Naive B cell (primary cell): ENCODE measurements around the gene DNAJC6. TPM values are rescaled to one million over a fixed set of nuclear protein-coding genes. Genes with fewer than 3 reads are reported as not detected.
A peak's percentile ranks its signal among the peaks of the same experiment; 100 is the strongest.
"Not testable (repeated sequence)": the region's sequence is repeated elsewhere in the genome, so short reads cannot be mapped to it uniquely, and the experiment has no call there.

Experiments
- ATAC-seq, 2 donors: fragments of 150-1000 bp; cut with Tn5 transposase; 2 replicates each; pipeline ENCODE4 v1.10.0; 2021; ENCODE audit warnings: low read depth in 2 of 2, mild to moderate bottlenecking in 2 of 2, moderate library complexity in 2 of 2
- DNase-seq: peaks from one replicate; pipeline ENCODE4 v3.0.0; 2022
- H3K27ac Mint-ChIP-seq, 6 donors: one replicate each; pipeline ENCODE4 v1.8.0; 2020 to 2022; ENCODE audit warnings: mild to moderate bottlenecking in 6 of 6, mixed read lengths in 6 of 6, moderate library complexity in 5 of 6, inconsistent platforms in 2 of 6
- H3K27me3 Mint-ChIP-seq, 3 donors: one replicate each; pipeline ENCODE4 v1.8.0; 2021 to 2022; ENCODE audit warnings: mixed read lengths in 3 of 3, mild to moderate bottlenecking in 1 of 3
- H3K36me3 Mint-ChIP-seq, 2 donors: one replicate each; pipeline ENCODE4 v1.8.0; 2020 to 2022; ENCODE audit warnings: mixed read lengths in 2 of 2, inconsistent platforms in 1 of 2, mild to moderate bottlenecking in 1 of 2
- H3K4me1 Mint-ChIP-seq, 3 donors: one replicate each; pipeline ENCODE4 v1.8.0; 2020 to 2022; ENCODE audit warnings: mixed read lengths in 3 of 3, inconsistent platforms in 1 of 3, mild to moderate bottlenecking in 1 of 3, moderate library complexity in 1 of 3
- H3K4me3 Mint-ChIP-seq, 8 donors: one replicate each; pipeline ENCODE4 v1.8.0; 2020 to 2022; ENCODE audit warnings: mild to moderate bottlenecking in 8 of 8, mixed read lengths in 8 of 8, moderate library complexity in 8 of 8, inconsistent platforms in 2 of 8
- H3K9me3 Mint-ChIP-seq, 7 donors: one replicate each; pipeline ENCODE4 v1.8.0; 2020 to 2022; ENCODE audit warnings: mixed read lengths in 7 of 7, mild to moderate bottlenecking in 5 of 7, inconsistent platforms in 2 of 7, moderate library complexity in 1 of 7
- polyA plus RNA-seq, 6 donors: library from polyadenylated mRNA; unstranded; fragments of 300-500 nt; fragmentation: Illumina TruSeq; gene quantifications; one replicate each; pipeline ENCODE4 v1.2.3, GENCODE V29; 2021; ENCODE audit warnings: low read depth in 6 of 6

DNAJC6 gene
- polyA plus RNA-seq, 6 donors from 2014 or later: 0.19 to 0.63 TPM; not detected in 4

DNA sequence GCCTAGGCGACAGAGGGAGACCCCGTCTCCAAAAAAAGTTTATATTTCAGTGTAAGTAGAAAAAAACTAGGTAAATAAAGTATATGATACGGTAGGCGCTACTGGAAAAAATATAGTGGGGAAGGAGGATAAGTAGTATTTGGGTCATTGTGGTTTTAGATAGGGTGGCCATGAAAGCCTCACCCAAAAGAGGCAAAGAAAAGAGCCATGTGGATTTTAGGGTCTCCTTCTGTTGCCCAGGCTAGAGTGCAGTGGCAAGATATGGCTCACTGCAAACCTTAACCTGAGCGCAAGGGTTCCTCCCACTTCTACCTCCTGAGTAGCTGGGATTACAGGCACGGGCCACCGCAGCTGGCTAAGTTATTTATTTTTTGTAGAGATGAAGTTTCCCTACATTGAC is 128.3 kb downstream of the DNAJC6 start:
- Mint-ChIP-seq H3K36me3 (no peaks in the 10 kb centered on the region), H3K4me1 (no peaks in the 10 kb centered on the region), H3K9me3 (no peaks in the 10 kb centered on the region), H3K27me3 (no peaks in the 10 kb centered on the region), H3K4me3 (no peak overlapping the region), H3K27ac (peak overlapping the region in 1 of 6 donors; percentile 84)
- ATAC-seq: no peak
- DNase-seq: no peak

DNA sequence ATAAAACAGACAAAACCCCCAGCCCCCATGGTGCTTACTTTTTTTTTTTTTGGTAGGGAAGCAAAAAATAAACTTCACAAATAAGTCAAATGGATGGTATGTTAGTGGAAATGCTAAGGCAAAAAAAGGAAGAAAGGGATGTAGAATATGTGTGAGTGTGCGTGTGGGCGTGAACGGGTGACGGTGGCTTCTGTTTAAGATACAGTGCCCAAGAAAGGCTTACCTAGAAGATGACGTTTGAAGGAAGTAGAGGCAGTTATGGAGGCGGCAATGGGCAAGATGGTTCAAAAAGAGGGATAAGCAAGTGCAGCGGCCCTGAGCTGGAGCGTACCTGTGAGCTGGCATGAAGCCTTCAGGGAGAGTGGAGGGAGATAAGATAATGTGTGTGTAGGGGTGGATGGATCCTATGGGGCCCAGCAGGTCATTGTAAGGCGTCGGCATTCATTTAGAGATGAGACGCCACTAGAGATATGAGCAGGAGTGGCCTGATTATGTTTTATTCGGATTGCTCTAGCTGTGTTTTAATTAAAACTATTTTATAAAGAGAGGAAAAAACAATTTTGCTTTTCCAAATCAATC is 131.1 kb downstream of the DNAJC6 start:
- DNase-seq (no peak), ATAC-seq (no peak)
- H3K36me3 Mint-ChIP-seq: no peaks in the 10 kb centered on the region
- no peak overlapping the region for H3K4me3 Mint-ChIP-seq
- no peaks in the 10 kb centered on the region for H3K27me3 Mint-ChIP-seq
- H3K9me3 Mint-ChIP-seq: no peaks in the 10 kb centered on the region
- no peak overlapping the region for H3K27ac Mint-ChIP-seq
- H3K4me1 Mint-ChIP-seq: no peaks in the 10 kb centered on the region

DNA sequence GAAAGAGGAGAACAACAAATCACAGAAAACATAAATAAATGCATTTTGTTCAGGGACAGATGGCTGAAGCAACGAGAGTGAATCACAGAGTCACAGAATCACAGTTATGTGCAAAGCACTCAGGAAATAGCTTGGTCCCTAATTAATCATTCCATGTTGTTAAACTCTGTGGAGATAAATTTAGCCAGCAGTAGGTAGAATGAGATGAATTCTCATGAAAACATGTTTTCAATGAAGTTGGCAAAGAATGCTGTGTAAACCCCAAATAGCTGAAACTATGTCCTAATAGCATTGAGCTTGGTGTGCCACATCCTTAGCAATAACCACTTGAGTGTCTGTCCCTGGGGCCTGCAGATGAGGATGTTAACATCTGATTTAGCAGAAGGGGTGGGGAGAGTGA is 131.6 kb downstream of the DNAJC6 start:
- DNase-seq (no peak), ATAC-seq (no peak)
- Mint-ChIP-seq H3K36me3 (no peaks in the 10 kb centered on the region), H3K27ac (no peak overlapping the region), H3K9me3 (no peaks in the 10 kb centered on the region), H3K4me1 (no peaks in the 10 kb centered on the region), H3K4me3 (no peak overlapping the region), H3K27me3 (no peaks in the 10 kb centered on the region)

DNA sequence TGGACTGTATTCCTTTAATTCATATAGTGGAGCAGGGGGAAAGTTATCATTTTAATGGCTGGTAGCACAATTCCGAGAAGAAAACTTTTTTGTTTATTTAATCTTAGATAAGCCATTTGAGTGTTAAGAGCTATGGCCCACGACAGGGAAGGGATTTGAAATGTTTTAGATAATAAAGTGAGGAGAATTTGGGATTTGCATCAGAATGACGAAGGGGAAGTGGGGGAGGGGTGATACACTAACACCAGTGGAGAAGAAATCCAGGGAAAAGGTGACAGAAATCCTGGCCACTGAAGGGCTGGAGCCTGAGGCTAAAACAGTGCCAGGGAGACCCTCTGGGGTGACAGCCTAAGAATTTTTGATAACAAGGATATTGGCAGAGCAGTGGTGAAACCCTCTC is 132.1 kb downstream of the DNAJC6 start:
- no peak overlapping the region for H3K4me3 Mint-ChIP-seq
- H3K27me3 Mint-ChIP-seq: no peaks in the 10 kb centered on the region
- no peak overlapping the region for H3K27ac Mint-ChIP-seq
- no peaks in the 10 kb centered on the region for H3K36me3 Mint-ChIP-seq
- no peak for ATAC-seq
- DNase-seq: no peak
- no peaks in the 10 kb centered on the region for H3K9me3 Mint-ChIP-seq
- no peaks in the 10 kb centered on the region for H3K4me1 Mint-ChIP-seq

DNA sequence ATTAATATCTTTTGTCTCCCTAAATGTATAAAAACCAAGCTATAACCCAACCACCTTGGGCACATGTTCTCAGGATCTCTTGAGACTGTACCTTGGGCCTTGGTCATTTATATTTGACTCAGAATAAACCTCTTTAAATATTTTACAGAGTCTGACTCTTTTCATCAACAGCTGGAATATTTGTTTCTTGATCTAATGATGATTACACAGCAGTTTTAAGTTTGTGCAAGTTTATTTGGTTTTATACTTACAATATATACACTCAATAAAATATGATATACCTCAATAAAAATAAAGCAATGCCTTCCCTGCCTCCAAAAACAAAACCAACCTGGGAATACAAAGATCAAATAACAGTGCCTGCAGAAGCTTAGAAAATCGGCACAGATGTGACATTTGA is 133.1 kb downstream of the DNAJC6 start:
- ATAC-seq (no peak), DNase-seq (no peak)
- Mint-ChIP-seq H3K36me3 (no peaks in the 10 kb centered on the region), H3K27ac (no peak overlapping the region), H3K9me3 (no peaks in the 10 kb centered on the region), H3K4me3 (no peak overlapping the region), H3K27me3 (no peaks in the 10 kb centered on the region), H3K4me1 (no peaks in the 10 kb centered on the region)

DNA sequence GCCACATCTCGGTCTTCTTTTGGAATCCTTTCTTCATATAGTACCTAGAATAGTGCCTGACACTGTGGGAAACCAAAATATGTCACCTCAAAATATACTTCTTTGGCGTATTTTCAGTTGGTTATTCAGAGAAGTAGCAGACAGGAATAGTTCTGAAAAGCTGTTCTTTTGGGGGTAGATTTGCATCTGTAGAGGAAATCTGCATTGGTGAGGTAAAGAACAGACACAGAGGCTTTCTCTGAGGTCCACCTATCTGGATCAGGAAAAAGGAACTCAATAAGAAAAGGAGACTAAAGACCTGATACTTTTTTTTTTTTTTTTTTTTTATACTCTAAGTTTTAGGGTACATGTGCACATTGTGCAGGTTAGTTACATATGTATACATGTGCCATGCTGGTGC is 134.3 kb downstream of the DNAJC6 start:
- no peak overlapping the region for H3K27ac Mint-ChIP-seq
- DNase-seq: no peak
- H3K27me3 Mint-ChIP-seq: no peaks in the 10 kb centered on the region
- no peaks in the 10 kb centered on the region for H3K4me1 Mint-ChIP-seq
- H3K36me3 Mint-ChIP-seq: no peaks in the 10 kb centered on the region
- no peak overlapping the region for H3K4me3 Mint-ChIP-seq
- ATAC-seq: no peak
- H3K9me3 Mint-ChIP-seq: no peaks in the 10 kb centered on the region

DNA sequence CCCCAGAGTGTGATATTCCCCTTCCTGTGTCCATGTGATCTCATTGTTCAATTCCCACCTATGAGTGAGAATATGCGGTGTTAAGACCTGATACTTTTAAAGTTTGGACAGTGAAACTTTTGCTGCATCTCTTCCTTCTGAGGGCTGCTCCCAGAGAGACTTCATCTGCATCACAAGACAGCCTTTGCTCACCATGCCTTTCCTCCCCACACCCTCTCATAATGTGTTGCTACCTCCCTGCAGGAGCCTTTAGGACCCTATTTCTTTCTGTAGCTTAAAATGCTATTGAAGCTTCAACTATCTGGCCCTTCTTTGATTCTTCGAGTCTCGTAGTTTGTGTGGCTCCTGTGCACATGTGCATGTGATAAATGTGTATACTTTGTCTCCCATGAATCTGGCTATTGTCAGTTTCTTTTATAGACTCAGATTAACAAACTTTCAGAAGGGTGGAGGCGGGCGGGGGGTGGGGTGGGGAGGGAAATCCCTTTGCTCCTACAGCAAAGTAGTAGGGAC is 134.8 kb downstream of the DNAJC6 start:
- no peaks in the 10 kb centered on the region for H3K27me3 Mint-ChIP-seq
- no peak overlapping the region for H3K4me3 Mint-ChIP-seq
- H3K36me3 Mint-ChIP-seq: no peaks in the 10 kb centered on the region
- no peaks in the 10 kb centered on the region for H3K9me3 Mint-ChIP-seq
- H3K4me1 Mint-ChIP-seq: no peaks in the 10 kb centered on the region
- no peak for DNase-seq
- ATAC-seq: no peak
- no peak overlapping the region for H3K27ac Mint-ChIP-seq

DNA sequence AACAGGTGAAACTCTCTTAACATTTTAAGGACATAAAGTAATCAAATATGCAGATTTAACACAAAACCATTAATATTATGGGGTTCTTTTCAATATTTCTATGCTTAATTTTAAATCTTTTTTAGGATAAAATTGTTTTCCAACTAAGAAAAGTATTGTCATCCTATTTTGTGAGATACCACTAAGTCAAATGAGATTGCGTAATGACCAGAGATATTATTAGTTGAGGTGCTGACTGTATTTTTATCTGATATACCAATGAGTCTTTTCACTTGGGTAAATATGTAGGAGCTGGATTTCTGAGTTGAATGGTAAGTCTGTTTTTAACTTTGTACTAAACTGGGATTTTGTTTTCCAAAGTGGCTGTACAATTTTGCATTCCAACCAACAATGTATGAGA is 136.5 kb downstream of the DNAJC6 start:
- DNase-seq: no peak
- no peak overlapping the region for H3K4me3 Mint-ChIP-seq
- H3K9me3 Mint-ChIP-seq: no peaks in the 10 kb centered on the region
- no peaks in the 10 kb centered on the region for H3K27me3 Mint-ChIP-seq
- ATAC-seq: no peak
- no peaks in the 10 kb centered on the region for H3K36me3 Mint-ChIP-seq
- no peaks in the 10 kb centered on the region for H3K4me1 Mint-ChIP-seq
- H3K27ac Mint-ChIP-seq: no peak overlapping the region

DNA sequence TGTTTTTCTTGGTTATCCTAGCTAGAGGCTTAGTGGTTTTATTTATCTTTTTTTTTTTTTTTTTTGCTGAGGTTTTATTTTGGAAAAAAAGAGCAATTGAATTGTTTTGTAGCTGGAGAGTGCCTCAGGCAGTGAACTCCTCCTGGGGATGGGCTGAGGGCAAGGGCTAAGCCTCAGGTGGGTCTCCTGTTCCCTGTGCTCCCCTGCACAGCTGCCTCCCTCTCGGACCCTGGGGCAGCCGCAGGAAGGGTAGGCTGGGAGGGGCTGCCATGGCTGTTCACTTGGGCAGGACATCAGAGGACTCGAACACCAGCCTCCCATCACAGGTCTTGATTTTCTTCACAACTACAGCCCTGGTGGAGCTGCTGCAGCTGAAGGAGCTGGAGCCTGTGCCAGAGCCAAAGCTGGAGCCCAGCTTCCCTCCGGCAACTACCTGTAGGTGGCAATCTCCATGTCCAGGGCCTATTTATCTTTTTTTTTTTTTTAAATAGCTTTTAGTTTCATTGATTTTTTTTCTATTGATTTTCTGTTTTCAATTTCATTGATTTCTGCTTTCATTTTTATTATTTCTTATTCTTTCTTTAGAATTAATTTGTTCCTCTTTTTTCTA is 140.0 kb downstream of the DNAJC6 start:
- no peak for ATAC-seq
- no peak for DNase-seq
- Mint-ChIP-seq H3K27ac (no peak overlapping the region), H3K9me3 (peaks cover 0 to 4% (median 0%) of the 10 kb centered on the region in 7 donors), H3K27me3 (no peaks in the 10 kb centered on the region), H3K4me3 (no peak overlapping the region), H3K4me1 (no peaks in the 10 kb centered on the region), H3K36me3 (no peaks in the 10 kb centered on the region)

DNA sequence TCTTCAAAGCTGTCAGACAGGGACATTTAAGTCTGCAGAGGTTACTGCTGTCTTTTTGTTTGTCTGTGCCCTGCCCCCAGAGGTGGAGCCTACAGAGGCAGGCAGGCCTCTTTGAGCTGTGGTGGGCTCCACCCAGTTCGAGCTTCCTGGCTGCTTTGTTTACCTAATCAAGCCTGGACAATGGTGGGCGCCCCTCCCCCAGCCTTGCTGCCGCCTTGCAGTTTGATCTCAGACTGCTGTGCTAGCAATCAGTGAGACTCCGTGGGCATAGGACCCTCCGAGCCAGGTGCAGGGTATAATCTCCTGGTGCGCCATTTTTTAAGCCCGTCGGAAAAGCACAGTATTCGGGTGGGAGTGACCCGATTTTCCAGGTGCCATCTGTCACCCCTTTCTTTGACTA is 146.3 kb downstream of the DNAJC6 start:
- not testable (repeated sequence) for H3K4me3 Mint-ChIP-seq, H3K4me1 Mint-ChIP-seq

DNA sequence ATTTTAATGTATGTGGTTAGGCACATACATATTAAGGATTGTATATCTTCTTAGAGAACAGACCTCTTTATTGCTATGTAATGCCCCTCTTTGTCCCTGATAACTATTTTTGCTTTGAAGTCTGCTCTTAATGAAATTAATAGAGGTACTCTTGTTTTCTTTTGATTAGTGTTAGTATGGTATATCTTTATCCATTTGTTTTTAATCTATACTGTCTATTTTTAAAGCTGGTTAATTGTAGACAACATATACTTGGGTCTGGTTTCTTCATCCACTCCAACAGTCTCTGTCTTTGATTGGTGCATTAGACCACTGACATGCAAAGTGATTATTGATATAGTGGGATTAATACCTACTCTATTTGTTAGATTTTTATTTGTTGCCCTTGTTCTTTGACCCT is 147.1 kb downstream of the DNAJC6 start:
- Mint-ChIP-seq H3K9me3 (peaks cover 5 to 19% (median 10%) of the 10 kb centered on the region in 7 donors), H3K4me1 (peaks cover 0 to 5% (median 2%) of the 10 kb centered on the region in 3 donors), H3K27ac (no peak overlapping the region), H3K36me3 (peaks cover 9 to 13% of the 10 kb centered on the region in 2 donors), H3K27me3 (peaks cover 0 to 6% (median 5%) of the 10 kb centered on the region in 3 donors), H3K4me3 (no peak overlapping the region)
- DNase-seq (no peak), ATAC-seq (no peak)

More for the DNA sequence above, 146.3 kb downstream of the DNAJC6 start:
- DNase-seq, H3K27ac Mint-ChIP-seq, ATAC-seq, H3K27me3 Mint-ChIP-seq: not testable (repeated sequence)
- peaks cover 9 to 13% of the 10 kb centered on the region in 2 donors for H3K36me3 Mint-ChIP-seq
- peaks cover 5 to 19% (median 10%) of the 10 kb centered on the region in 7 donors for H3K9me3 Mint-ChIP-seq

DNA sequence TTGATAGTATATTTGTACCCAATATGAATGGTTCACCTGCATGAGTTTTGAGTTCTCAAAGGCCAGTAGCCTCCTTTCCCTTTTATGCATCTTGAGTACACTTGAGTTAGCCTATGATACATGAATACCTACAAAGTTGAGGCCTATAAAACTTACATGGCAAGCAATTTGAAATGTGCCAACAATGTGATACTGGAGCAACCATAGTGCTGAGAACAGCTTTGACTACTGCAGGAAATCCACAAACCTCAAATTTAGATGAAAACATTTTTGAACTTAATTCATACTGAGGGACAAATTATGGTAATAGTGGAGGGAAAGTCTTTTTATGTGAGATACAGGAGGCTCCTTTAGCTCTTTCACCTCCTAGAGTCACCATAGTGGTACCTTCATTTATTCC is 148.5 kb downstream of the DNAJC6 start:
- no peak overlapping the region for H3K4me3 Mint-ChIP-seq
- DNase-seq: no peak
- no peak overlapping the region for H3K27ac Mint-ChIP-seq
- no peak for ATAC-seq
- peaks cover 7 to 19% (median 10%) of the 10 kb centered on the region in 7 donors for H3K9me3 Mint-ChIP-seq
- H3K36me3 Mint-ChIP-seq: peaks cover 9 to 13% of the 10 kb centered on the region in 2 donors
- H3K4me1 Mint-ChIP-seq: peaks cover 0 to 5% (median 2%) of the 10 kb centered on the region in 3 donors
- H3K27me3 Mint-ChIP-seq: peaks cover 0 to 6% (median 5%) of the 10 kb centered on the region in 3 donors

DNA sequence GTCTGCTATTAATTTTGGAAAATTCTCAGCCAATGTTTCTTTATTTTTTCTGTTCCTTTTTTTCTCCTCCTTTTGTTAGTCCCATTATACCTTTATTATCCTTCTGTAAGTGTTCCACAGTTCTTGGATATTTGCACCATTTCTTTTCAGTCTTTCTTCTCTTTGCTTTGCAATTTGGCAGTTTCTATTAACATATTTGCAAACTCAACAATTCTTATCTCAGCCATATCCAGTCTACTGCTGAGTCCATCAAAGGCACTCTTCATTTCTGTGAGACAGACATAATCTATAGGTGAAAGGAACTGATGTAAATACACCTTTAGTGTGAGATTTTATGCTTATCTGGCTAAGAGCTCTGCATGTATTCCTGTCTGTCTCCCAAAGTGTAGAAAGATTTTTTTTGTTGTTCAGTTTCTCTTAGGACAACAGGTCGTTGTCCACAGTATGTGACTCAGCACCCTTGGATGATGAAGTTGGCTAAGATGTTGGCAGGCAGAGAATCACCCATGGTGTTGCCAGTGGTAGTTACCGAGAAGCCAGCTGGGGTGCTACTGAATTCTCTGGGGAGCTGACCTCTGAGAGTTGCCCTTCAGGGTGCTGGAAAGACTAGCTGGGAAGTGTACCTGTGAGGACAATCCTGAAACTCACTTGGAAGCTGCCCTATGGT is 149.5 kb downstream of the DNAJC6 start:
- no peak for DNase-seq
- Mint-ChIP-seq H3K27ac (peak overlapping the region in 1 of 6 donors; percentile 34), H3K36me3 (peaks cover 13 to 14% of the 10 kb centered on the region in 2 donors), H3K27me3 (peaks cover 0 to 6% (median 5%) of the 10 kb centered on the region in 3 donors), H3K9me3 (peaks cover 6 to 25% (median 14%) of the 10 kb centered on the region in 7 donors), H3K4me1 (peaks cover 0 to 5% (median 2%) of the 10 kb centered on the region in 3 donors), H3K4me3 (no peak overlapping the region)
- ATAC-seq: no peak

DNA sequence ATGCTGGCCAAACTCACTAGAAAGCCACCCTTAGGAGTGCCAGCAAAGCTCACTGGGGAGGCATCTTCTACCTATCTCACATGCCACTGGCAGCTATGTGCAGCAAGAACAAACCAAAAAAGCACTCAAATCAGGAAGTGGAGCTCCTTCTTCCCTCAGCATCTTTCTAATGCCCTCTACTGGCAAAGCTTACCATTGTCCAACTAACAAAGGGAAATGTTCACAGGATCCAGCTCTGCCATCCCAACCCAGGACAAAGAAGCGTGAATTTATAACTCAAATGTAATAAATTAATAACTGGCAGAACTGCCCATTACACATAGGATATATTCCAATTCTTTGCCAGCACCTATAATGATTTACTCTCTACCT is 150.0 kb downstream of the DNAJC6 start:
- Mint-ChIP-seq H3K27ac (no peak overlapping the region), H3K9me3 (peaks cover 6 to 25% (median 14%) of the 10 kb centered on the region in 7 donors), H3K36me3 (peaks cover 13 to 14% of the 10 kb centered on the region in 2 donors), H3K27me3 (peaks cover 0 to 6% (median 5%) of the 10 kb centered on the region in 3 donors), H3K4me1 (peaks cover 0 to 5% (median 2%) of the 10 kb centered on the region in 3 donors), H3K4me3 (no peak overlapping the region)
- no peak for ATAC-seq
- no peak for DNase-seq
